Measurements from ENCODE around the gene FHL1. TPM values are rescaled to one million over a fixed set of nuclear protein-coding genes. Genes with fewer than 3 reads are reported as not detected.

Gene FHL1
- total and polyA plus RNA-seq, 4 donors, result 8.8 to 20.2 (median 15.0) TPM

- TF ChIP-seq ZBTB33 (IDR thresholded peaks at IDR 0.05) (peak; percentile 27), ATF3 (IDR thresholded peaks at IDR 0.05) (no peak), FOXA1 (IDR thresholded peaks at IDR 0.05) (no peak), TAF1 (conservative IDR thresholded peaks at IDR 0.05) (no peak), JUND (IDR thresholded peaks at IDR 0.05) (peak; percentile 17 to 47), HNF4A (conservative IDR thresholded peaks at IDR 0.05) (peak; percentile 47 to 52), GABPA (IDR thresholded peaks at IDR 0.05 in 1 of 2, conservative IDR thresholded peaks at IDR 0.05 in 1 of 2) (no peak)
Observed at GRCh38 chrX:136259543-136259942, 112.2 kb downstream of the FHL1 start (continued).

GRCh38 chrX:136260776-136261175 lies 113.4 kb downstream of the FHL1 start:
- H3K36me3 ChIP-seq (ENCODE audit: control insufficient read depth in 4 of 4, insufficient read depth in 3 of 4, low read depth in 1 of 4, low read length in 3 of 4), result no peaks in the 10 kb centered on the region
- no peak overlapping the region for H3K27ac ChIP-seq (ENCODE audit: low read depth in 1 of 2, low read length in 2 of 2)
- H3K4me1 ChIP-seq (ENCODE audit: control insufficient read depth in 4 of 4, insufficient read depth in 4 of 4, low read length in 3 of 4), result peaks cover 0 to 5% (median 2%) of the 10 kb centered on the region in 4 donors
- H3K27me3 ChIP-seq (ENCODE audit: control insufficient read depth in 4 of 4, insufficient read depth in 4 of 4, low read length in 3 of 4), result no peaks in the 10 kb centered on the region
- H3K4me3 ChIP-seq (ENCODE audit: low read depth in 1 of 3, low read length in 3 of 3), result no peak overlapping the region
- no peak overlapping the region for H3K9ac ChIP-seq (ENCODE audit: low read depth in 1 of 2, low read length in 2 of 2)
- TF ChIP-seq YY1 (IDR thresholded peaks at IDR 0.05) (no peak), RXRA (IDR thresholded peaks at IDR 0.05) (no peak), FOXA1 (IDR thresholded peaks at IDR 0.05) (no peak), RAD21 (IDR thresholded peaks at IDR 0.05) (no peak), ZBTB33 (IDR thresholded peaks at IDR 0.05) (no peak), CTCF (IDR thresholded peaks at IDR 0.05; ENCODE audit: low read depth, low read length, missing input control) (no peak), HNF4A (conservative IDR thresholded peaks at IDR 0.05) (no peak), JUND (IDR thresholded peaks at IDR 0.05) (no peak), HNF4G (IDR thresholded peaks at IDR 0.05) (no peak), MAX (IDR thresholded peaks at IDR 0.05) (no peak), EGR1 (IDR thresholded peaks at IDR 0.05; ENCODE audit: low read depth in 2 of 2) (no peak), NR2F2 (IDR thresholded peaks at IDR 0.05) (no peak), SP1 (IDR thresholded peaks at IDR 0.05) (no peak), REST (IDR thresholded peaks at IDR 0.05) (no peak), ATF3 (IDR thresholded peaks at IDR 0.05) (no peak), GABPA (IDR thresholded peaks at IDR 0.05 in 1 of 2, conservative IDR thresholded peaks at IDR 0.05 in 1 of 2) (no peak), TAF1 (conservative IDR thresholded peaks at IDR 0.05) (no peak), FOXA2 (IDR thresholded peaks at IDR 0.05) (no peak)
- DNase-seq (ENCODE audit: low spot score), result no peak
- no peaks in the 10 kb centered on the region for H3K9me3 ChIP-seq (ENCODE audit: control insufficient read depth in 4 of 4, low read length in 3 of 4)
